Esophagus muscularis mucosa (tissue), 4 donors: Measurements from ENCODE around the gene ADSL.

Experiments used
- EP300 ChIP-seq: sonication (generic); formaldehyde crosslinking; IDR thresholded peaks from one replicate; pipeline ENCODE4 v1.6.1; 2017; ENCODE audit warnings: antibody characterized with exemption
- POLR2A ChIP-seq: fragments of 450-650 bp; IDR thresholded peaks from one replicate; pipeline ENCODE4 v1.6.1; 2017; ENCODE audit warnings: antibody characterized with exemption, moderate library complexity, mild to moderate bottlenecking, low read depth
- POLR2AphosphoS5 ChIP-seq, 2 donors: sonication (generic); formaldehyde crosslinking; IDR thresholded peaks; one replicate each; pipeline ENCODE4 v1.6.1; 2017; ENCODE audit warnings: antibody characterized with exemption in 2 of 2
- TF ChIP-seq, protein P1 (sequence below), 3 experiments: fragments of 200-600 bp in 2 of 3; fragments of 450-650 bp in 1 of 3; sonication (generic) in 2 of 3; IDR thresholded peaks; one replicate each; pipeline ENCODE4 v1.5.1; 2017 to 2019; ENCODE audit warnings: antibody characterized with exemption in 3 of 3, mild to moderate bottlenecking in 2 of 3, moderate library complexity in 1 of 3

DNA sequence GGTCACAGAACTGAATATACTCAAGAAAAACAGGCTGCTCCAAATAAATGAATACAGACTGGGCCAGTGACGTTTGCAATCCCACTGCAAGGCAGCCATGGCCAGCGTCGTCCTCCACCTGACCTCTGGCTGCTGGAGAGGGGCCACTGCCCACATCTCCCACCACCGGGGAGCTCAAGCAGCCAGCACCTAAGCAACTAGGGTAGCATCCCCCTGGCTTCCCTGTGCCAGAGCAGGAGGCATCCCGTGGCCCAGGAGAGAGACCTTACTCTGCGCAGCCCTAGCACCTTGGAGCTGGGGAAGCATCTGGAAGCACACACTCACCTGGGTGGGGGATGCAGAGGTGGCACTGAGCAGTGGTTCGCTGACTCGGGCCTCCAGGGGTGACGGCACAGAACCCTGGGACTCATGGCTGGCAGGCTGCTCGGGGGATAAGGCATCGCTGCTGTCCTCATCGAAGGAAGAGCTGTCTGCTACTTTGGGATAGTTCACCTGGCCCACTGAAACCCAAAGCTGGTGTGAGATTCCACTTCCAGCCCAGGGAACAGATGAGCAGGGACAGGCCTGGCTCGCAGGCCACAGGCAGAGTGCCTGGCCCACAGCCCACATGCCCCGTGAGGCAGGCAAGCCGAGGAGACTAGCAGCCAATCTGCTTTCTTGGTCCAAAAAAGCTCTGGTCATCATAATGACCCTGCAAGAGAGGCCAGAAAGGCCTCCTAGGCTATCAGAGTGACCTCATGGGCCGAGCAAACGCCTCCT lies 77.8 kb downstream of the ADSL start:
- TF ChIP-seq, protein P1, sequence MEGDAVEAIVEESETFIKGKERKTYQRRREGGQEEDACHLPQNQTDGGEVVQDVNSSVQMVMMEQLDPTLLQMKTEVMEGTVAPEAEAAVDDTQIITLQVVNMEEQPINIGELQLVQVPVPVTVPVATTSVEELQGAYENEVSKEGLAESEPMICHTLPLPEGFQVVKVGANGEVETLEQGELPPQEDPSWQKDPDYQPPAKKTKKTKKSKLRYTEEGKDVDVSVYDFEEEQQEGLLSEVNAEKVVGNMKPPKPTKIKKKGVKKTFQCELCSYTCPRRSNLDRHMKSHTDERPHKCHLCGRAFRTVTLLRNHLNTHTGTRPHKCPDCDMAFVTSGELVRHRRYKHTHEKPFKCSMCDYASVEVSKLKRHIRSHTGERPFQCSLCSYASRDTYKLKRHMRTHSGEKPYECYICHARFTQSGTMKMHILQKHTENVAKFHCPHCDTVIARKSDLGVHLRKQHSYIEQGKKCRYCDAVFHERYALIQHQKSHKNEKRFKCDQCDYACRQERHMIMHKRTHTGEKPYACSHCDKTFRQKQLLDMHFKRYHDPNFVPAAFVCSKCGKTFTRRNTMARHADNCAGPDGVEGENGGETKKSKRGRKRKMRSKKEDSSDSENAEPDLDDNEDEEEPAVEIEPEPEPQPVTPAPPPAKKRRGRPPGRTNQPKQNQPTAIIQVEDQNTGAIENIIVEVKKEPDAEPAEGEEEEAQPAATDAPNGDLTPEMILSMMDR (IDR thresholded peaks at IDR 0.05) = no peak
- TF ChIP-seq POLR2AphosphoS5 (IDR thresholded peaks at IDR 0.05) (no peak), POLR2A (no peak), EP300 (no peak)
